NT2/D1 (cell line): Measurements from ENCODE around the gene RPAIN.

Experiments
- DNase-seq: peaks from one replicate; pipeline ENCODE4 v3.0.0-alpha.2; 2011; ENCODE audit warnings: low read depth, low spot score
- H3K27me3 ChIP-seq: 2 replicates; pipeline ENCODE4 v1.6.0; 2011; ENCODE audit warnings: mild to moderate bottlenecking; ENCODE audit not compliant: insufficient read length, insufficient read depth
- H3K36me3 ChIP-seq: 2 replicates; pipeline ENCODE4 v1.6.1; 2011; ENCODE audit warnings: mild to moderate bottlenecking, low read length, mixed read lengths; ENCODE audit not compliant: insufficient read depth, insufficient read length
- H3K4me1 ChIP-seq: 2 replicates; pipeline ENCODE4 v1.5.1; 2011; ENCODE audit not compliant: insufficient read depth, insufficient read length
- H3K4me3 ChIP-seq: 2 replicates; pipeline ENCODE4 v1.5.1; 2011; ENCODE audit warnings: low read depth; ENCODE audit not compliant: insufficient read length
- H3K9ac ChIP-seq: 2 replicates; pipeline ENCODE4 v1.6.0; 2011; ENCODE audit warnings: low read depth; ENCODE audit not compliant: insufficient read length
- H3K9me3 ChIP-seq: 2 replicates; pipeline ENCODE4 v1.5.1; 2011; ENCODE audit warnings: mild to moderate bottlenecking, low read length; ENCODE audit not compliant: insufficient read depth
- SUZ12 ChIP-seq: IDR thresholded peaks from 2 replicates; pipeline ENCODE4 v1.6.1; 2011; ENCODE audit not compliant: insufficient read length, insufficient read depth; ENCODE audit errors: extremely low read depth
- YY1 ChIP-seq: IDR thresholded peaks from 2 replicates; pipeline ENCODE4 v1.6.1; 2011; ENCODE audit not compliant: insufficient read length, insufficient read depth
- ZNF274 ChIP-seq: IDR thresholded peaks from 2 replicates; pipeline ENCODE4 v1.6.1; 2011; ENCODE audit warnings: mild to moderate bottlenecking, low read depth, low read length

The RPAIN gene

DNA sequence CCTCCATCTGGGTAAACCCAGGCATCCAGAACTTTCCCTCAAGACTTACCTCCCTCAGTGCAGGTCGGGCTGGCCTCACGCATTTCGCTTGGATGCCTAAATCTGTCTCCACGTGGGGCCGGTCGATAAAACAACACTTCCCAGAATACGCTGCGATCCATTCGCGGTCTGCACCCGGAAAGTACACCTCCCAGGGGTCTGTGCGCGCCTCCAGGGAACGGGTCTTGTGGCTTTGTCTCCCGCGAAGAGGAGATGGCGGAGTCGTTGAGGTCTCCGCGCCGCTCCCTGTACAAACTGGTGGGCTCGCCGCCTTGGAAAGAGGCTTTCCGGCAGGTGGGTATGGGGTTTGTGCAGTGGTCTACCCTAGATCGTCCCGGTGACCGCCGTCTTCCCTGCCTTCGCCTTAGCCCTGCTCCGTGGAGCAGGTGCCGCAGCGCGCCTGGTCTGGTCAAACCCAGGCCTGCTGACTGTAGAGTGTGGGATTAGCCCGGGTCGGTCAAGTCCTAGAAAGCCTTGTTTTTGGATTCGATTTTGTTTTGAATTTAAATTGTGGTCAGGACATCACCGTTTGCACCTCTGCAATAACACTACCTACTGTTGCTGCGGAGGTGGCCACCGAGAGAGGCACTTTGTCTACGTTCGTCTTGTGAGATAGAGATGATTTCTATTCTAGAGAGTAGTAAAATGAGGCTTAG, at the start of gene RPAIN:
Gene RPAIN (plus strand): TSS at position 224 of the 695 bp plus-strand sequence. CDS start 29 bp downstream, at position 253.
- peak; percentile 60 for DNase-seq
- Histone ChIP-seq H3K9me3 (no peaks in the 10 kb centered on the region), H3K36me3 (peaks cover 63% of the 10 kb centered on the region), H3K4me1 (no peaks in the 10 kb centered on the region), H3K9ac (peak within 1 kb of the TSS; percentile 93), H3K4me3 (peak within 1 kb of the TSS; percentile 96), H3K27me3 (no peaks in the 10 kb centered on the region)
- no peak for TF ChIP-seq SUZ12
- TF ChIP-seq ZNF274, result no peak
- no peak for TF ChIP-seq YY1

- Histone ChIP-seq H3K36me3 (peaks cover 35% of the 10 kb centered on the region), H3K9ac (no peak overlapping the region), H3K4me3 (no peak overlapping the region), H3K9me3 (no peaks in the 10 kb centered on the region), H3K27me3 (no peaks in the 10 kb centered on the region), H3K4me1 (no peaks in the 10 kb centered on the region)
- TF ChIP-seq SUZ12 (no peak), YY1 (no peak), ZNF274 (no peak)
- no peak for DNase-seq
Measured at GRCh38 chr17:5370411-5370810, 49.6 kb upstream of the RPAIN start.

GRCh38 chr17:5373112-5373511, 46.9 kb upstream of the RPAIN start:
- no peak overlapping the region for H3K4me3 ChIP-seq
- H3K27me3 ChIP-seq, result no peaks in the 10 kb centered on the region
- no peak for DNase-seq
- peaks cover 50% of the 10 kb centered on the region for H3K36me3 ChIP-seq
- H3K4me1 ChIP-seq, result no peaks in the 10 kb centered on the region
- no peaks in the 10 kb centered on the region for H3K9me3 ChIP-seq
- no peak overlapping the region for H3K9ac ChIP-seq
- TF ChIP-seq YY1 (no peak), ZNF274 (no peak), SUZ12 (no peak)

DNA sequence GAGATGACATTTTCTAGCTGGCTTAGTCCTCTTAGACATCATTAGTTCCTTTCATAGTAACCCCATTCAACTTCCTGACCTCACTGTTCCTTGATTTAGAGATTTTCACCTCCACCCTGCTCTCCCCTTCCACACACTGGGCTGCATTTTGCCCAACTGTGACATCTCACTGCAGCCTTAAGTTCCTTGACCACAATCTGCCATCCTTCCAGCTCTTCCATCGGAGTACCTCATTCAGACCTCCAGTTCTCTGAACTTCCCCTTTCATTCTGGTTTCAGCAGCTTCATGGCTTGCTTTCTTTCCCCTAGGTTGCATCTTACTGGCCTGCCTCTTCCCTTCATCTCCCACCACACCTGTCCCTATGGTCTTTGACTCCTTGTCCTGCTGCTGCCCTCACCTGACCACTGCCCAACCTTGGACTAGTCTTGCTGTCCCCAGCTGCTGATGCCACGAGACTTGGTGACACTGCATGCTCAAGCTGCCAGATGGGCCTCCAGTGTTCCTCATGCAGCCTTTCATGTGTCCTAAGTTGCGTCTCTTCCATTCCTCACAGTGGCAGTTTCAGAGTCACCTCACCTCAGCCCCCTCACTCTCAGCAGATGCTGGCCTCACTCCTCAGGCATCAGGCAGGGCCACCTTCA, 41.3 kb upstream of the RPAIN start:
- Histone ChIP-seq H3K4me3 (no peak overlapping the region), H3K4me1 (peaks cover 3% of the 10 kb centered on the region), H3K36me3 (peaks cover 71% of the 10 kb centered on the region), H3K27me3 (no peaks in the 10 kb centered on the region), H3K9me3 (no peaks in the 10 kb centered on the region), H3K9ac (no peak overlapping the region)
- no peak for DNase-seq
- TF ChIP-seq YY1 (no peak), ZNF274 (no peak), SUZ12 (no peak)

DNA sequence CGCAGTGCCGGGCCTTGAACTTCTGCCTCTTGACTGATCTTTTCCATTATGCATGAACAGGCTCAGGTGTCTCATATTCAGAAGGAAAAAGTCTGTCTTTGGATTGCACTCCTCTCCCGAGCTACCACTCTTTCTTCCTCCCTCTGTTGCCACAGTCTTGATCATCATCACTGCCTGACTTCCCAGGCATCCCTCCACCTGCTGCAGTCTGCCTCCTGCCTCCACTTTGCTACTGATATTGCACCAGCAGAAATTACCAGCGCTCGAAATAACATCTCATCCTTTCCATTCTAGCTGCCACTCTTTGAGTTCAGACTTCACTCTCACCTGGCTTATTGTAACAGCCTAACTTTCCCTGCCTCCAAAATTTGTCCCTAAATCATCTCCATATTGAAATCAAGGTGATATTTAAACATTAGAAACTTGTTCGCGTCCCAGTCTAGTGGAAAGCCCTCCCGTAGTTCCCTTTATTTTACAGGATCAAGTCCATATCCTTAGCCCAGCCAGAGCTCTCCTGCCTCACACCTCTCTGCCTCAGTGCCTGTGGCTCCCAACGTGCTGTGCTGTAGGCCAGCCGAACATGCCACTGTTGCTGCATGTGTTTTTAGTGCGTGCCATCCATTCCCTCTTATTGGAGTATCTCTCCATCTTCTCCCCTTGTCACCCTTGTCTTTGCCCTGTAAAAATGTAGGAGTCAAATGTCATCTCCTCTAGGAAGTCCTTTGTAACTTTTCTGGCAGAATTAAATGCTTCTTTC, 40.5 kb upstream of the RPAIN start:
- no peak for TF ChIP-seq YY1
- TF ChIP-seq ZNF274, result no peak
- TF ChIP-seq SUZ12, result no peak
- no peak overlapping the region for H3K4me3 ChIP-seq
- DNase-seq, result no peak
- peaks cover 3% of the 10 kb centered on the region for H3K4me1 ChIP-seq
- peaks cover 74% of the 10 kb centered on the region for H3K36me3 ChIP-seq
- no peak overlapping the region for H3K9ac ChIP-seq
- H3K9me3 ChIP-seq, result no peaks in the 10 kb centered on the region
- H3K27me3 ChIP-seq, result no peaks in the 10 kb centered on the region

DNA sequence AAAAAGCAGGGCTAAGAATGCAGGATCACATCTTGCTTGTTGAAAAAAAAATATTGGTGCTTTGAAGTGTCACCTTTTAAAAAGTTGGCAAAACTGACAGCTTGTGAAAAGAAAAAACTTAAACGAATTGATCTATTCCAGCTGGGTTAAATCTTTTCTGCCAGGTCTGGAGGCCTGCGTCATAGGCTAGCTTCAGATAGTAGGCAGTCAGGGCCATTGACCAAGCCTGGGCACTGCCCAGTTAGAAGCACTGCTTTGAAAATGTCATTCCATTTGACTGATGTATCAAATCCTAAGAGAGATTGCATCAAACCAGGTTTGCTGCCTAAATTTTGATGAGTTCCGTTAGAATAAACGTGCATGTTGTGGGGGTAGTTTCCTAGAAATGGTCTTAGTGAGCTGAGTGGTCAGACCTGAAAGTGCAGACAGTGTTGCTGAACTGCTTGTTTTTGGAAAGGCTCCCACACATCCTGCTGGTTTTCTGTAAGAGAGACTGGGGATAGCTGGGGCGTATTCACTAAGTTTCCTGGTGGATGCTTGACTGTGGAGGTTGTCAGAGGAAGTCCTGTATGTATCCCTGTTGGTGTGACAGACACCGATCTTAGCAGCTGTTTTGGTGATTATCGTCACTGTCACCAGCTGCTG, 39.4 kb upstream of the RPAIN start:
- Histone ChIP-seq H3K9ac (no peak overlapping the region), H3K4me1 (peaks cover 3% of the 10 kb centered on the region), H3K36me3 (peaks cover 85% of the 10 kb centered on the region), H3K4me3 (no peak overlapping the region), H3K27me3 (no peaks in the 10 kb centered on the region), H3K9me3 (no peaks in the 10 kb centered on the region)
- no peak for TF ChIP-seq YY1
- TF ChIP-seq ZNF274, result no peak
- TF ChIP-seq SUZ12, result no peak
- DNase-seq, result no peak
